ENCODE data around the gene FBXL15.

DNA sequence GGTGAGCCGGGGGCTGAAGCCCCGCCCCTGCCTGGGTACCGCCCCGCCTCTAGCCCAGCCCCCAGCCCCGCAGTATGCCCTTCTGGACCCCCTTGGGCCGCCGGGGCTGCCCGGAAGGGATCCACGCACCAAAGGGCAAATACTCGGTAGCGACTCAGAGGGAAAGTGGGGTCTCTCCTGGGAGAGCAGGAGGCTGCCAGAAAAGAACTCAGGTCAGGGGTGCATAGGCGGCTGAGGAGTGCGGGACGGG is 796 bp downstream of the FBXL15 start:
- TF ChIP-seq, protein P1, sequence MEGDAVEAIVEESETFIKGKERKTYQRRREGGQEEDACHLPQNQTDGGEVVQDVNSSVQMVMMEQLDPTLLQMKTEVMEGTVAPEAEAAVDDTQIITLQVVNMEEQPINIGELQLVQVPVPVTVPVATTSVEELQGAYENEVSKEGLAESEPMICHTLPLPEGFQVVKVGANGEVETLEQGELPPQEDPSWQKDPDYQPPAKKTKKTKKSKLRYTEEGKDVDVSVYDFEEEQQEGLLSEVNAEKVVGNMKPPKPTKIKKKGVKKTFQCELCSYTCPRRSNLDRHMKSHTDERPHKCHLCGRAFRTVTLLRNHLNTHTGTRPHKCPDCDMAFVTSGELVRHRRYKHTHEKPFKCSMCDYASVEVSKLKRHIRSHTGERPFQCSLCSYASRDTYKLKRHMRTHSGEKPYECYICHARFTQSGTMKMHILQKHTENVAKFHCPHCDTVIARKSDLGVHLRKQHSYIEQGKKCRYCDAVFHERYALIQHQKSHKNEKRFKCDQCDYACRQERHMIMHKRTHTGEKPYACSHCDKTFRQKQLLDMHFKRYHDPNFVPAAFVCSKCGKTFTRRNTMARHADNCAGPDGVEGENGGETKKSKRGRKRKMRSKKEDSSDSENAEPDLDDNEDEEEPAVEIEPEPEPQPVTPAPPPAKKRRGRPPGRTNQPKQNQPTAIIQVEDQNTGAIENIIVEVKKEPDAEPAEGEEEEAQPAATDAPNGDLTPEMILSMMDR (IDR thresholded peaks at IDR 0.05) = no peak
- no peak for TF ChIP-seq POLR2A (IDR thresholded peaks at IDR 0.05)

All from thyroid gland (tissue), 4 donors.